ENCODE measurements around the gene CRTC1. TPM values are rescaled to one million over a fixed set of nuclear protein-coding genes. Genes with fewer than 3 reads are reported as not detected.
A peak's percentile ranks its signal among the peaks of the same experiment; 100 is the strongest.

CRTC1 gene
- total RNA-seq, 2 donors from 2014 or later = 7.1 to 7.3 TPM

DNA sequence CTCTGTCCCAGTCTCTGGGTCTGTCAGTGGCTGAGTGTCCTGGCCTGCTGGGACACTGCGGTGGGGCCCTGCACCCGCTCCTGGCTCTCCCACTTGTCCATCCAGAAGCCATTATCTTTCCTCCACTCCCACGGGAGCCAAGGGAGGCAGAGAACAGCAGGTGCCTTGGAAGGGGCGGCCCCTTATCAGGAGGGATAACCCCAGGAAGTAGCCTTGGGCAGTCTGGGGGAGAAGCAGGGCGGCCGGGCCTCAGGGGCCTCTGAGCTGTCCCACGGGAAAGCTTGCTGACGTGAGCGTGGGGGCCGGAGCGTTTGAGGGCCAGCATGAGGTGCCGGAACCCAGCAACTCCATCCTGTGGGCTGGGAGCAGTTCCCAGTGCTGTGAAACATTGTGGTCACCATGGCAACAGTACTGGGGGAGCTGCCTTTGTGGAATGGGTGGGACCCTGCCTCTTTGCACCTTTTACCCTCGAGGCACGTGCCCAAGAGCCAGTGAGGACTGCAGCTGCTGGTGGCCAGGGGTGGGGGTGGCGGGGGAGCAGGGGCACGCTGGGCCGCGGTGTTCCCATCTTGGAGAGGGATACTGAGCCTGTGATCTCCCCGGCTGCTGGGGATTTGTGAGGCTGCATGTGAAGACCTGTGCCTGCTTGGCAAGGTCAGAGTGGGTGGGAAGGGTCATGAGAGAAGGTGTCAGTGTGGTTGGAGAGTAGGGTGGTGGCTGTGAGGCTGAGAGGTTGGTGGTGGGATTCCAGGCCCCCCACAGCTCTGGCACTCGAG, 25.7 kb upstream of the CRTC1 start:
- no peaks in the 10 kb centered on the region for H3K27me3 Mint-ChIP-seq (ENCODE audit: low read depth)
- ATAC-seq (replicated peaks in 1 of 2) (no peak), DNase-seq (no peak)
- H3K36me3 Mint-ChIP-seq (ENCODE audit: insufficient read depth in 2 of 2) = peaks cover 0 to 1% of the 10 kb centered on the region in 2 donors
- H3K9me3 Mint-ChIP-seq = peaks cover 0 to 3% of the 10 kb centered on the region in 2 donors
- no peak overlapping the region for H3K27ac Mint-ChIP-seq
- no peak overlapping the region for H3K4me3 Mint-ChIP-seq
- no peaks in the 10 kb centered on the region for H3K4me1 Mint-ChIP-seq (ENCODE audit: low read depth)

GRCh38 chr19:18658366-18658855, 25.1 kb upstream of the CRTC1 start:
- H3K36me3 Mint-ChIP-seq (ENCODE audit: insufficient read depth in 2 of 2) = peaks cover 0 to 1% of the 10 kb centered on the region in 2 donors
- no peak for DNase-seq
- H3K27ac Mint-ChIP-seq = no peak overlapping the region
- peaks cover 0 to 3% of the 10 kb centered on the region in 2 donors for H3K9me3 Mint-ChIP-seq
- no peak overlapping the region for H3K4me3 Mint-ChIP-seq
- no peak for ATAC-seq (replicated peaks in 1 of 2)
- peaks cover 4% of the 10 kb centered on the region for H3K4me1 Mint-ChIP-seq (ENCODE audit: low read depth)
- H3K27me3 Mint-ChIP-seq (ENCODE audit: low read depth) = no peaks in the 10 kb centered on the region

DNA sequence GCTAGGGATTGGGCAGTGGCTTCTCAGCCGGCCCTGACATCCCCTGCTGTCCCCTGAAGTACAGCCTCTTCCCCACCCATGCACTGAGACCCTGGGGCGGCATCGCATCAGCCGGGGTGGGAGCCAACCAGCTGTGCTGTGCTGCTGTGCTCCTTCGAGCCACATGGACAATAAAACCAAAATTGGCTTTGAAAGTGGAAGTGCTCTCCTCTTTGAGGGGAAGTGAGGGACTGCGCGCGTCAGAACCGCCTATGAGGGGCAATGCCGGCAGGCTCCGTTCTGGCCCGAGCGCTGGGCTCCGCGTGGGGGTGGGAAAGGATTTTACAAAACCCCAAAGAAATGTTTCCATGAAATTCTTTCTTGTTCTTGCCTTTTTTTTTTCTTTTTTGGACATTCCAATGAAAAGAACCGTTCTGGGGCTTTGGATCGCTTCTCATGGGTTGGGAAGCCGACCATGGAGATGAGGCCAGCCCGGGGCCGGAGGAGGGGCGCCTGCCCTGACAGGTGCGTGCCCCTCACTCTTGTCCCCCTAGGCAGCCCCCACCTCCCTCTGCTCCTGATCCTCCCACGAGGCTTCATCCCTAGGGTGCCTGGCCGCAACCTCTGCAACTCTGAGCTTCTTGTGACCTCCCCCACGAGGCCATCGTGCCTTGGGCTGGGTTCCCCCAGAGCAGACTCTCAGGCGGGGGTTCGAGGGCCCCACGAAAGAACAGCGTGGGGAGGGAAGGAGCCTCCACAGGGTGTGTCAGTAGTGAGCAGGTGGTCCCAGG, 24.0 kb upstream of the CRTC1 start:
- peaks cover 13% of the 10 kb centered on the region for H3K4me1 Mint-ChIP-seq (ENCODE audit: low read depth)
- no peak for DNase-seq
- H3K4me3 Mint-ChIP-seq = no peak overlapping the region
- ATAC-seq (replicated peaks in 1 of 2) = no peak
- H3K27ac Mint-ChIP-seq = no peak overlapping the region
- H3K9me3 Mint-ChIP-seq = no peaks in the 10 kb centered on the region
- H3K27me3 Mint-ChIP-seq (ENCODE audit: low read depth) = no peaks in the 10 kb centered on the region
- no peaks in the 10 kb centered on the region for H3K36me3 Mint-ChIP-seq (ENCODE audit: insufficient read depth in 2 of 2)

GRCh38 chr19:18660051-18660910, 23.2 kb upstream of the CRTC1 start:
- Mint-ChIP-seq H3K4me3 (no peak overlapping the region), H3K27me3 (ENCODE audit: low read depth) (no peaks in the 10 kb centered on the region), H3K36me3 (ENCODE audit: insufficient read depth in 2 of 2) (no peaks in the 10 kb centered on the region), H3K4me1 (ENCODE audit: low read depth) (peaks cover 13% of the 10 kb centered on the region), H3K27ac (no peak overlapping the region), H3K9me3 (no peaks in the 10 kb centered on the region)
- DNase-seq = no peak
- ATAC-seq (replicated peaks in 1 of 2) = no peak

- H3K9me3 Mint-ChIP-seq = no peaks in the 10 kb centered on the region
- no peak overlapping the region for H3K4me3 Mint-ChIP-seq
- H3K36me3 Mint-ChIP-seq (ENCODE audit: insufficient read depth in 2 of 2) = no peaks in the 10 kb centered on the region
- DNase-seq (no peak), ATAC-seq (replicated peaks in 1 of 2) (no peak)
- H3K27me3 Mint-ChIP-seq (ENCODE audit: low read depth) = no peaks in the 10 kb centered on the region
- H3K4me1 Mint-ChIP-seq (ENCODE audit: low read depth) = peaks cover 13% of the 10 kb centered on the region
- H3K27ac Mint-ChIP-seq = no peak overlapping the region
These were observed 22.4 kb upstream of the CRTC1 start for GRCh38 chr19:18660939-18661670.

DNA sequence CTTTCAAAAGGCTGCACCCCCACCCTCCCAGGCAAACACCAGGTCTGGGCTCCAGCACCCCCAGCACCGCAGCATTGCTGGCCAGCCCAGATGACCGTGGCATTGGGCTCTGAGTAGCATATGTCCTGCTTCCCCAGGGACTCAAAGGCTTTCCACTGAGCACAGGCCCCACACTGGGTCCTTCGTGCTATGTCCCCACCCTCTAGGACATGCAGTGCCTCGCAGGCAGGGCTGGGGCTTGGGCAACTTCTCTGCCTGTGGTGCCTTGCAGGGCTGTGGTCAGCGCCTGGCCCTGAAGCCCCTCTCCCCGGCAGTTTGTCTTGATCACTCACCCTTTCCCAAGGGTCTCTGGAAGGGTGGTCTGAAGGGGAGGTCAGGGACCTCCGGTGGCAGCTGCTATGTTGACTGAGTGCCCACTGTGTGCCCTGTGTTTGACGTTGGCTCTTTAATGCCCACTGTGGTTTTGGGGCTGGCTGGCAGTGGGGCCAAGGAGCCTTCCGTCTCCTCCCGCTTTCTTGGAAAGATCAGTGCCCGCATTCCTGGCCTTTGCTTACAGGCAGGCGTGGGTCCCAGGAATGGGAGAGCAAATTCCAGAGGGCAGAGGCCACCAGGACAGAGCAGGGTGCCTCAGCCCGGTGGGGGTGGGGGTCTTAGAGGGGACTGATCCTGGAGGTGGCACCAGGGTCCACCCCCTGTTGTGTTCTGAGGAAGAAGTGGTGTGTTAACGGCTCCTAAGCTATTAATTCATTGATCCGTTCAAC, 20.3 kb upstream of the CRTC1 start:
- peaks cover 13% of the 10 kb centered on the region for H3K4me1 Mint-ChIP-seq (ENCODE audit: low read depth)
- H3K27ac Mint-ChIP-seq = no peak overlapping the region
- H3K9me3 Mint-ChIP-seq = no peaks in the 10 kb centered on the region
- no peak for ATAC-seq (replicated peaks in 1 of 2)
- H3K36me3 Mint-ChIP-seq (ENCODE audit: insufficient read depth in 2 of 2) = no peaks in the 10 kb centered on the region
- no peaks in the 10 kb centered on the region for H3K27me3 Mint-ChIP-seq (ENCODE audit: low read depth)
- H3K4me3 Mint-ChIP-seq = no peak overlapping the region
- DNase-seq = no peak

DNA sequence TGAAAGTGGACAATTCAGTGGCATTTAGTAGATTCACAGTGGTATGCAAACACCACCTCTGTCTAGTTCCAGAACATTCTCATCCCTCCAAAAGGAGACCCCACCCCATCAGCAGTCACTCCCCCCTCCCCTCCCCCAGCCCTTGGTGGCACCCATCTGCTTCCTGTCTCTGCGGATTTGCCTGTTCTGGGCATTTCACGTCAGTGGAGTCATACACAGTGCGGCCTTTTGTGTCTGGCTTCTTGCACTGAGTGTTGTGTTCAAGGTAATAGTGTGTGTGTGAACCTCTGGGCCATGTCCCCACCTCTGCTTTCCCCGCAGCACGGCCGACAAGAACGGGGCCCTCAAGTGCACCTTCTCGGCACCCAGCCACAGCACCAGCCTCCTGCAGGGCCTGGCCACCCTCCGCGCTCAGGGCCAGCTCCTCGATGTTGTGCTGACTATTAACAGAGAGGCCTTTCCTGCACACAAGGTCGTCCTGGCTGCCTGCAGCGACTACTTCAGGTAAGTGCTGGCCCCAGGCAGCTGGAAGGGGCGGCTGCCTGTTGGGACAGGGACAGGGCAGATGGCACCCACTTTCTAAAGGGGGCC, 19.4 kb upstream of the CRTC1 start:
- H3K27ac Mint-ChIP-seq = no peak overlapping the region
- H3K36me3 Mint-ChIP-seq (ENCODE audit: insufficient read depth in 2 of 2) = no peaks in the 10 kb centered on the region
- no peaks in the 10 kb centered on the region for H3K27me3 Mint-ChIP-seq (ENCODE audit: low read depth)
- no peaks in the 10 kb centered on the region for H3K9me3 Mint-ChIP-seq
- peaks cover 13% of the 10 kb centered on the region for H3K4me1 Mint-ChIP-seq (ENCODE audit: low read depth)
- peak overlapping the region in 1 of 2 donors; percentile 55 for H3K4me3 Mint-ChIP-seq
- DNase-seq (peak; percentile 6 to 15), ATAC-seq (replicated peaks in 1 of 2) (peak in 1 of 2 donors; percentile 72)

GRCh38 chr19:18665771-18666202, 17.7 kb upstream of the CRTC1 start:
- Mint-ChIP-seq H3K27ac (no peak overlapping the region), H3K4me1 (ENCODE audit: low read depth) (peaks cover 13% of the 10 kb centered on the region), H3K36me3 (ENCODE audit: insufficient read depth in 2 of 2) (no peaks in the 10 kb centered on the region), H3K4me3 (no peak overlapping the region), H3K9me3 (no peaks in the 10 kb centered on the region), H3K27me3 (ENCODE audit: low read depth) (no peaks in the 10 kb centered on the region)
- DNase-seq (no peak), ATAC-seq (replicated peaks in 1 of 2) (no peak)

- no peak for DNase-seq
- no peak overlapping the region for H3K27ac Mint-ChIP-seq
- no peaks in the 10 kb centered on the region for H3K36me3 Mint-ChIP-seq (ENCODE audit: insufficient read depth in 2 of 2)
- H3K9me3 Mint-ChIP-seq = no peaks in the 10 kb centered on the region
- ATAC-seq (replicated peaks in 1 of 2) = no peak
- H3K4me3 Mint-ChIP-seq = no peak overlapping the region
- H3K4me1 Mint-ChIP-seq (ENCODE audit: low read depth) = peaks cover 13% of the 10 kb centered on the region
- no peaks in the 10 kb centered on the region for H3K27me3 Mint-ChIP-seq (ENCODE audit: low read depth)
These were observed 17.2 kb upstream of the CRTC1 start for GRCh38 chr19:18666317-18666716.

DNA sequence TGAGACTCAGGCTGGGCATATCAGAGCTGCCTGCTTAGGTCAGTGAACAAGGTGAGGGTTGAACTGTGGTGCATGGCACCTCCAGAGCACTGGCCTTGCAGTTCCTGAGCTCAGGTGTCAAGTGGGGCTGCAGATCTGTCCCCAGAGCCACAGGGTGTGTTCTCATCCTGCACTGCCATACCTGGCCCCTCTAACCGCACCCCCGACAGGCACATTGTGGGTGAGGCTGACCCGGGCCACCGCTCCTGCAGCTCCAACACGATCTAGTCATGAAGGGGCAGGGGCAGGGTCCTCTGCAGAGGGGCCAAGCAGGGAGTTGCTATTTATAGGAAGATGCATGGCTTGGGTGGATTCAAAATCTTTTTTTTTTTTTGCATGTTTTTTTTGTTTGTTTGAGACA, 16.7 kb upstream of the CRTC1 start:
- Mint-ChIP-seq H3K36me3 (ENCODE audit: insufficient read depth in 2 of 2) (no peaks in the 10 kb centered on the region), H3K9me3 (no peaks in the 10 kb centered on the region), H3K27ac (no peak overlapping the region), H3K4me1 (ENCODE audit: low read depth) (peaks cover 13% of the 10 kb centered on the region), H3K27me3 (ENCODE audit: low read depth) (no peaks in the 10 kb centered on the region), H3K4me3 (no peak overlapping the region)
- ATAC-seq (replicated peaks in 1 of 2) (no peak), DNase-seq (no peak)

DNA sequence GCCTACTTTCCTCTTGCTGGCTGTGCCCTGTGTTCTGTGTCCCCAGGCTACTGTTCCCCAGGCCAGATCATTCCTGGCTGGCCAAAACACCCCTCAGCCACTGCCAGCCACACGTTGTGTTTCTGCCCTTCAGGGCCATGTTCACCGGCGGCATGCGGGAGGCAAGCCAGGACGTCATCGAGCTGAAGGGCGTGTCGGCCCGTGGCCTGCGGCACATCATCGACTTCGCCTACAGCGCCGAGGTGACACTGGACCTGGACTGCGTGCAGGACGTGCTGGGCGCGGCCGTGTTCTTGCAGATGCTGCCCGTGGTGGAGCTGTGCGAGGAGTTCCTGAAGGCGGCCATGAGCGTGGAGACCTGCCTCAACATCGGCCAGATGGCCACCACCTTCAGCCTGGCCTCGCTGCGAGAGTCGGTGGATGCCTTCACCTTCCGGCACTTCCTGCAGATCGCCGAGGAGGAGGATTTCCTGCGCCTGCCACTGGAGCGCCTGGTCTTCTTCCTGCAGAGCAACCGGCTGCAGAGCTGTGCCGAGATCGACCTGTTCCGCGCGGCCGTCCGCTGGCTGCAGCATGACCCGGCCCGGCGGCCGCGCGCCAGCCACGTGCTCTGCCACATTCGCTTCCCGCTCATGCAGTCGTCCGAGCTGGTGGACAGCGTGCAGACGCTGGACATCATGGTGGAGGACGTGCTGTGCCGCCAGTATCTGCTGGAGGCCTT, 15.8 kb upstream of the CRTC1 start:
- Mint-ChIP-seq H3K27ac (no peak overlapping the region), H3K27me3 (ENCODE audit: low read depth) (no peaks in the 10 kb centered on the region), H3K9me3 (no peaks in the 10 kb centered on the region), H3K36me3 (ENCODE audit: insufficient read depth in 2 of 2) (no peaks in the 10 kb centered on the region), H3K4me1 (ENCODE audit: low read depth) (peaks cover 13% of the 10 kb centered on the region), H3K4me3 (no peak overlapping the region)
- no peak for DNase-seq
- ATAC-seq (replicated peaks in 1 of 2) = no peak
